Muscle layer of colon (tissue), 2 donors: ENCODE results near the gene CAPN10.

Experiments
- H3K27ac ChIP-seq: one replicate; pipeline ENCODE4 v1.7.0; 2013; ENCODE audit warnings: low read depth, mild to moderate bottlenecking, low read length, moderate library complexity
- H3K27me3 ChIP-seq, 2 donors: one replicate each; pipeline ENCODE4 v1.7.0; 2013; ENCODE audit warnings: low read length in 2 of 2, mild to moderate bottlenecking in 2 of 2; ENCODE audit not compliant: insufficient read depth in 2 of 2, control insufficient read depth in 1 of 2
- H3K36me3 ChIP-seq: one replicate; pipeline ENCODE4 v1.7.0; 2013; ENCODE audit warnings: mild to moderate bottlenecking, low read length; ENCODE audit not compliant: insufficient read depth
- H3K4me1 ChIP-seq: one replicate; pipeline ENCODE4 v1.7.0; 2013; ENCODE audit warnings: mild to moderate bottlenecking, low read length; ENCODE audit not compliant: insufficient read depth
- H3K4me3 ChIP-seq, 2 donors: one replicate each; pipeline ENCODE4 v1.7.0; 2013; ENCODE audit warnings: low read length in 2 of 2, low read depth in 1 of 2, mild to moderate bottlenecking in 1 of 2, moderate library complexity in 1 of 2
- H3K9ac ChIP-seq: one replicate; pipeline ENCODE4 v1.7.0; 2013; ENCODE audit warnings: low read length
- H3K9me3 ChIP-seq: one replicate; pipeline ENCODE4 v1.7.0; 2013; ENCODE audit warnings: mild to moderate bottlenecking, low read length
- donor health status: abdominal sarcoma.
- donor health status: Adenocarcinoma of cecum.

CAPN10 gene

GRCh38 chr2:240565333-240566202 lies 21.0 kb upstream of the CAPN10 start:
- H3K27me3 ChIP-seq = no peaks in the 10 kb centered on the region
- H3K27ac ChIP-seq = peak overlapping the region; percentile 67
- H3K4me3 ChIP-seq = peak overlapping the region; percentile 41 to 51
- no peak overlapping the region for H3K9ac ChIP-seq
- no peaks in the 10 kb centered on the region for H3K36me3 ChIP-seq
- H3K9me3 ChIP-seq = no peaks in the 10 kb centered on the region
- H3K4me1 ChIP-seq = peaks cover 43% of the 10 kb centered on the region

GRCh38 chr2:240566203-240567136 lies 20.1 kb upstream of the CAPN10 start:
- peak overlapping the region; percentile 43 to 74 for H3K4me3 ChIP-seq
- no peak overlapping the region for H3K9ac ChIP-seq
- H3K4me1 ChIP-seq = peaks cover 43% of the 10 kb centered on the region
- H3K9me3 ChIP-seq = no peaks in the 10 kb centered on the region
- no peaks in the 10 kb centered on the region for H3K27me3 ChIP-seq
- no peaks in the 10 kb centered on the region for H3K36me3 ChIP-seq
- H3K27ac ChIP-seq = peak overlapping the region; percentile 67

GRCh38 chr2:240567137-240567871 lies 19.2 kb upstream of the CAPN10 start:
- H3K27ac ChIP-seq = peak overlapping the region; percentile 78
- H3K4me1 ChIP-seq = peaks cover 38% of the 10 kb centered on the region
- H3K4me3 ChIP-seq = peak overlapping the region; percentile 74 to 75
- H3K9ac ChIP-seq = peak overlapping the region; percentile 75
- no peaks in the 10 kb centered on the region for H3K36me3 ChIP-seq
- no peaks in the 10 kb centered on the region for H3K27me3 ChIP-seq
- no peaks in the 10 kb centered on the region for H3K9me3 ChIP-seq

GRCh38 chr2:240567872-240568677 lies 18.5 kb upstream of the CAPN10 start, which contains the start of gene RNPEPL1:
RNPEPL1 (plus strand) TSS chr2:240568484; CDS start chr2:240568587, 103 bp downstream.
- H3K4me1 ChIP-seq = peaks cover 38% of the 10 kb centered on the region
- H3K27me3 ChIP-seq = no peaks in the 10 kb centered on the region
- H3K4me3 ChIP-seq = peak within 1 kb of the TSS; percentile 74 to 80
- no peaks in the 10 kb centered on the region for H3K9me3 ChIP-seq
- no peaks in the 10 kb centered on the region for H3K36me3 ChIP-seq
- peak within 1 kb of the TSS; percentile 75 for H3K9ac ChIP-seq
- H3K27ac ChIP-seq = peak within 1 kb of the TSS; percentile 78

GRCh38 chr2:240568678-240569522 lies 17.6 kb upstream of the CAPN10 start:
- H3K9ac ChIP-seq = peak overlapping the region; percentile 19
- no peaks in the 10 kb centered on the region for H3K27me3 ChIP-seq
- peak overlapping the region; percentile 65 for H3K27ac ChIP-seq
- no peaks in the 10 kb centered on the region for H3K9me3 ChIP-seq
- peaks cover 38% of the 10 kb centered on the region for H3K4me1 ChIP-seq
- H3K4me3 ChIP-seq = peak overlapping the region; percentile 58 to 80
- no peaks in the 10 kb centered on the region for H3K36me3 ChIP-seq

GRCh38 chr2:240569523-240569997 lies 17.0 kb upstream of the CAPN10 start:
- Histone ChIP-seq H3K9ac (peak overlapping the region; percentile 19), H3K27ac (peak overlapping the region; percentile 65), H3K4me1 (peaks cover 38% of the 10 kb centered on the region)

GRCh38 chr2:240569998-240570530 lies 16.5 kb upstream of the CAPN10 start:
- Histone ChIP-seq H3K36me3 (peaks cover 12% of the 10 kb centered on the region), H3K9ac (no peak overlapping the region), H3K27me3 (no peaks in the 10 kb centered on the region), H3K9me3 (no peaks in the 10 kb centered on the region), H3K27ac (no peak overlapping the region), H3K4me3 (peak overlapping the region in 1 of 2 donors; percentile 58), H3K4me1 (peaks cover 38% of the 10 kb centered on the region)

More at GRCh38 chr2:240569523-240569997, 17.0 kb upstream of the CAPN10 start:
- Histone ChIP-seq H3K4me3 (peak overlapping the region; percentile 58 to 80), H3K27me3 (no peaks in the 10 kb centered on the region), H3K9me3 (no peaks in the 10 kb centered on the region), H3K36me3 (peaks cover 7% of the 10 kb centered on the region)

- no peaks in the 10 kb centered on the region for H3K27me3 ChIP-seq
- H3K9ac ChIP-seq = no peak overlapping the region
- H3K4me1 ChIP-seq = peaks cover 36% of the 10 kb centered on the region
- H3K27ac ChIP-seq = no peak overlapping the region
- H3K36me3 ChIP-seq = peaks cover 12% of the 10 kb centered on the region
- H3K4me3 ChIP-seq = no peak overlapping the region
- no peaks in the 10 kb centered on the region for H3K9me3 ChIP-seq
Observed at GRCh38 chr2:240570531-240571313, 15.8 kb upstream of the CAPN10 start.

- peaks cover 15% of the 10 kb centered on the region for H3K36me3 ChIP-seq
Observed at GRCh38 chr2:240571314-240571973, 15.1 kb upstream of the CAPN10 start.

More at GRCh38 chr2:240571314-240571973, 15.1 kb upstream of the CAPN10 start:
- Histone ChIP-seq H3K9me3 (no peaks in the 10 kb centered on the region), H3K27me3 (no peaks in the 10 kb centered on the region), H3K27ac (no peak overlapping the region), H3K4me3 (no peak overlapping the region), H3K4me1 (peaks cover 31% of the 10 kb centered on the region), H3K9ac (no peak overlapping the region)
